ENCODE data around the gene TOP2B. TPM values are rescaled to one million over a fixed set of nuclear protein-coding genes. Genes with fewer than 3 reads are reported as not detected.

The TOP2B gene
- polyA plus RNA-seq, 1 of the 3 experiments (the other 2 are of a cell fraction) = 20.4 TPM

DNA sequence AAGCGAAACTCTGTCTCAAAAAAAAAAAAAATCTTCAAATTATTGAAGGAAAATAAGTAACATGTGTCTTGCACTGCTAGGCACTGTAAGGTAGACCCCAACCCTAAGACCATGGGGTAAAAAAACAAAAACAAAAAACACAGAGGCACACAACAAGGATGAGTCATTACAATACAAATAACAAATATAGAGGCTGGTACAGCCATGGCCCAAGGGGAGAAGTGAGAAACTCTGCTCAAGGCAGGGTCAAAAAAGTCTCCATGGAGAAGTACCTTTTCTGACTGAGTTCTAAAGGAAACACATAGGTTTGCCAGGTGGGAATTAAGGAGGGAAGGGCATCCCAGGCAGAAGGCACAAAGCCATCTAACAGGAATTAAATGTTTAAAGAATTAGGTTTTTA lies 54.5 kb downstream of the TOP2B start (continued):
- TF ChIP-seq FOXJ3 (CRISPR knock-in tag; IDR thresholded peaks at IDR 0.05) (no peak), RXRA (IDR thresholded peaks at IDR 0.05; ENCODE audit: borderline replicate concordance, low read depth) (no peak), ELF1 (IDR thresholded peaks at IDR 0.05) (no peak), GATA2 (CRISPR knock-in tag; IDR thresholded peaks at IDR 0.05) (no peak), TCF12 (IDR thresholded peaks at IDR 0.05) (no peak), TAF1 (IDR thresholded peaks at IDR 0.05; ENCODE audit: borderline replicate concordance, low read depth, low read length) (no peak)
- TF ChIP-seq, protein P1, sequence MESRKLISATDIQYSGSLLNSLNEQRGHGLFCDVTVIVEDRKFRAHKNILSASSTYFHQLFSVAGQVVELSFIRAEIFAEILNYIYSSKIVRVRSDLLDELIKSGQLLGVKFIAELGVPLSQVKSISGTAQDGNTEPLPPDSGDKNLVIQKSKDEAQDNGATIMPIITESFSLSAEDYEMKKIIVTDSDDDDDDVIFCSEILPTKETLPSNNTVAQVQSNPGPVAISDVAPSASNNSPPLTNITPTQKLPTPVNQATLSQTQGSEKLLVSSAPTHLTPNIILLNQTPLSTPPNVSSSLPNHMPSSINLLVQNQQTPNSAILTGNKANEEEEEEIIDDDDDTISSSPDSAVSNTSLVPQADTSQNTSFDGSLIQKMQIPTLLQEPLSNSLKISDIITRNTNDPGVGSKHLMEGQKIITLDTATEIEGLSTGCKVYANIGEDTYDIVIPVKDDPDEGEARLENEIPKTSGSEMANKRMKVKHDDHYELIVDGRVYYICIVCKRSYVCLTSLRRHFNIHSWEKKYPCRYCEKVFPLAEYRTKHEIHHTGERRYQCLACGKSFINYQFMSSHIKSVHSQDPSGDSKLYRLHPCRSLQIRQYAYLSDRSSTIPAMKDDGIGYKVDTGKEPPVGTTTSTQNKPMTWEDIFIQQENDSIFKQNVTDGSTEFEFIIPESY (IDR thresholded peaks at IDR 0.05; ENCODE audit: borderline replicate concordance, low read depth) = no peak
- TF ChIP-seq, protein P2, sequence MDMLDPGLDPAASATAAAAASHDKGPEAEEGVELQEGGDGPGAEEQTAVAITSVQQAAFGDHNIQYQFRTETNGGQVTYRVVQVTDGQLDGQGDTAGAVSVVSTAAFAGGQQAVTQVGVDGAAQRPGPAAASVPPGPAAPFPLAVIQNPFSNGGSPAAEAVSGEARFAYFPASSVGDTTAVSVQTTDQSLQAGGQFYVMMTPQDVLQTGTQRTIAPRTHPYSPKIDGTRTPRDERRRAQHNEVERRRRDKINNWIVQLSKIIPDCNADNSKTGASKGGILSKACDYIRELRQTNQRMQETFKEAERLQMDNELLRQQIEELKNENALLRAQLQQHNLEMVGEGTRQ (IDR thresholded peaks at IDR 0.05; ENCODE audit: borderline replicate concordance, low read depth, low read length) = no peak

DNA sequence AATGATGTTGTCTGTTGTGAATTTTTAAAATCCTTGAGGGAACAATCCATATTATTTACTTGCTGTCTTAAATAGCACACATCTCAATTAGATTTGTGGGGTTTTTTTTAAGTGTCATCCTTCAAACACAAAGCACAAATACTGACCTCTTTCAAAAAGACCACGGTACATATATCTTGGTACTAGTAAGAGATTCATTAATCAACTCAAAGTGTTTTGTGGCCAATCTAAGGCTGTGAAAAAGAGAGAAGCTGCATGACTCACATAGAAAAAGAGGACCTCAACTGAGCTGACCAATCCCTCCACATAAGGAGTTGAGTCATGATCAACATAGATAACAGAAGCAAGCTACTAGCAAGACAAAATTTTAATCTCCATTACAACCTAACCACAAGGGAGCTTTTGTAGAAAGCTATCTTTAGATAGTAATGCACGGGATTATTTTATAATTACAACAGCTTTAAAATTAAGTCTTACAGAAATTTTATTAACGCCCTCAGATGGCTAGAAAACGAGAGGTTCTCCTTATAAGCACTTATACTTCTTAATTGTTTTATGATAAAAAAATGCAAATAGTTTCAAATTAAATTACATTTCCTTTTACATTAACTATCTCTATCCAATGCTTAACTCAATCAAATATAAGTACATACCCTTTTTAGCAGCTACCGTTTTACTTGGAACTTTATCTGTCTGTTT lies 60.5 kb downstream of the TOP2B start:
- Histone ChIP-seq H4K20me1 (ENCODE audit: insufficient read depth) (0 out of 2 replicates have a peak, but pooled peaks cover 7% of the 10 kb centered on the region), H3K4me1 (ENCODE audit: control insufficient read depth in 1 of 2, insufficient read depth in 2 of 2, low read depth in 1 of 2, low read length in 1 of 2) (peaks cover 3 to 7% of the 10 kb centered on the region in 2 experiments), H3K27ac (ENCODE audit: low read depth in 2 of 2, low read length in 1 of 2) (peak overlapping the region in 1 of 2 experiments; percentile 57), H3K9me2 (no peaks in the 10 kb centered on the region), H2AFZ (ENCODE audit: low read depth) (no peak overlapping the region), H3K4me3 (ENCODE audit: low read depth in 2 of 2, low read length in 1 of 2) (no peak overlapping the region), H3K27me3 (ENCODE audit: insufficient read depth) (no peaks in the 10 kb centered on the region), H3F3A (replicated peaks; ENCODE audit: insufficient read depth) (peaks cover 15% of the 10 kb centered on the region), H3K79me2 (ENCODE audit: insufficient read depth) (peaks cover 8% of the 10 kb centered on the region; the same call in 1 of the 2 replicates), H3K9me3 (no peaks in the 10 kb centered on the region), H3K36me3 (replicated peaks in 1 of 2; ENCODE audit: control insufficient read depth in 1 of 2, insufficient read depth in 2 of 2, low read length in 1 of 2) (peaks cover 70 to 75% of the 10 kb centered on the region in 2 experiments), H3K9ac (no peak overlapping the region), H3K4me2 (peak overlapping the region; percentile 13; the same call in 1 of the 2 replicates)
- POLR2A ChIA-PET = no interaction called here
- CTCF ChIA-PET = interaction anchor here (2.1 to 2.9 kb wide), 2 partner anchors 10 to 44 kb away, joined by 6 to 24 read pairs; no protein-coding TSS in a partner anchor
- WGBS (ENCODE audit: low lambda C conversion rate) = 43% methylated on average over 5 of the region's 5 CpGs
- TF ChIP-seq GATA2 (CRISPR knock-in tag; IDR thresholded peaks at IDR 0.05) (no peak), RAD21 (IDR thresholded peaks at IDR 0.05; ENCODE audit: low read length) (no peak), YY1 (IDR thresholded peaks at IDR 0.05; ENCODE audit: low read depth) (no peak), FOSL2 (IDR thresholded peaks at IDR 0.05; ENCODE audit: borderline replicate concordance, low read depth) (peak; percentile 77; the same call in 1 of the 2 replicates), RFX5 (IDR thresholded peaks at IDR 0.05; ENCODE audit: low read length) (no peak), RXRA (IDR thresholded peaks at IDR 0.05; ENCODE audit: borderline replicate concordance, low read depth) (no peak), TCF12 (IDR thresholded peaks at IDR 0.05) (peak; percentile 48; the same call in 1 of the 2 replicates), JUND (IDR thresholded peaks at IDR 0.05) (peak; percentile 69), MXI1 (IDR thresholded peaks at IDR 0.05; ENCODE audit: low read depth, low read length) (no peak)
- TF ChIP-seq, protein P3, sequence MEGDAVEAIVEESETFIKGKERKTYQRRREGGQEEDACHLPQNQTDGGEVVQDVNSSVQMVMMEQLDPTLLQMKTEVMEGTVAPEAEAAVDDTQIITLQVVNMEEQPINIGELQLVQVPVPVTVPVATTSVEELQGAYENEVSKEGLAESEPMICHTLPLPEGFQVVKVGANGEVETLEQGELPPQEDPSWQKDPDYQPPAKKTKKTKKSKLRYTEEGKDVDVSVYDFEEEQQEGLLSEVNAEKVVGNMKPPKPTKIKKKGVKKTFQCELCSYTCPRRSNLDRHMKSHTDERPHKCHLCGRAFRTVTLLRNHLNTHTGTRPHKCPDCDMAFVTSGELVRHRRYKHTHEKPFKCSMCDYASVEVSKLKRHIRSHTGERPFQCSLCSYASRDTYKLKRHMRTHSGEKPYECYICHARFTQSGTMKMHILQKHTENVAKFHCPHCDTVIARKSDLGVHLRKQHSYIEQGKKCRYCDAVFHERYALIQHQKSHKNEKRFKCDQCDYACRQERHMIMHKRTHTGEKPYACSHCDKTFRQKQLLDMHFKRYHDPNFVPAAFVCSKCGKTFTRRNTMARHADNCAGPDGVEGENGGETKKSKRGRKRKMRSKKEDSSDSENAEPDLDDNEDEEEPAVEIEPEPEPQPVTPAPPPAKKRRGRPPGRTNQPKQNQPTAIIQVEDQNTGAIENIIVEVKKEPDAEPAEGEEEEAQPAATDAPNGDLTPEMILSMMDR (IDR thresholded peaks at IDR 0.05) = no peak
- TF ChIP-seq, protein P4, sequence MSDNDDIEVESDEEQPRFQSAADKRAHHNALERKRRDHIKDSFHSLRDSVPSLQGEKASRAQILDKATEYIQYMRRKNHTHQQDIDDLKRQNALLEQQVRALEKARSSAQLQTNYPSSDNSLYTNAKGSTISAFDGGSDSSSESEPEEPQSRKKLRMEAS (IDR thresholded peaks at IDR 0.05; ENCODE audit: low read depth) = no peak
- TF ChIP-seq, protein P5, sequence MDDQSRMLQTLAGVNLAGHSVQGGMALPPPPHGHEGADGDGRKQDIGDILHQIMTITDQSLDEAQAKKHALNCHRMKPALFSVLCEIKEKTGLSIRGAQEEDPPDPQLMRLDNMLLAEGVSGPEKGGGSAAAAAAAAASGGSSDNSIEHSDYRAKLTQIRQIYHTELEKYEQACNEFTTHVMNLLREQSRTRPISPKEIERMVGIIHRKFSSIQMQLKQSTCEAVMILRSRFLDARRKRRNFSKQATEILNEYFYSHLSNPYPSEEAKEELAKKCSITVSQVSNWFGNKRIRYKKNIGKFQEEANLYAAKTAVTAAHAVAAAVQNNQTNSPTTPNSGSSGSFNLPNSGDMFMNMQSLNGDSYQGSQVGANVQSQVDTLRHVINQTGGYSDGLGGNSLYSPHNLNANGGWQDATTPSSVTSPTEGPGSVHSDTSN (IDR thresholded peaks at IDR 0.05) = peak; percentile 26; the same call in 1 of the 2 replicates
- TF ChIP-seq, protein P2 (IDR thresholded peaks at IDR 0.05; ENCODE audit: borderline replicate concordance, low read depth, low read length) = no peak
- no peak for DNase-seq

All from SK-N-SH (cell line).